ENCODE data around the gene NIF3L1. TPM values are rescaled to one million over a fixed set of nuclear protein-coding genes. Genes with fewer than 3 reads are reported as not detected.

NIF3L1 gene
- total and polyA plus RNA-seq, 2 of the 13 experiments (the other 11 are each of a cell fraction or from before 2014, with no cell fraction given) = 67.9 to 75.2 TPM

GRCh38 chr2:200871151-200871550 lies 18.0 kb upstream of the NIF3L1 start:
- Histone ChIP-seq H3K4me1 (ENCODE audit: insufficient read depth, low read length) (peaks cover 13% of the 10 kb centered on the region), H2AFZ (ENCODE audit: low read length) (no peak overlapping the region), H3K27me3 (ENCODE audit: control insufficient read depth in 1 of 2, insufficient read depth in 2 of 2, low read length in 2 of 2) (no peaks in the 10 kb centered on the region; a peak in 1 of 5 replicates), H3K4me3 (replicated peaks in 1 of 3; ENCODE audit: insufficient read depth in 1 of 3, low read depth in 2 of 3, low read length in 3 of 3) (no peak overlapping the region), H3K27ac (ENCODE audit: extremely low read length, insufficient read depth, low read length) (no peak overlapping the region), H3K79me2 (ENCODE audit: insufficient read depth, low read length) (no peaks in the 10 kb centered on the region), H3K9me3 (ENCODE audit: low read length) (no peaks in the 10 kb centered on the region), H4K20me1 (ENCODE audit: insufficient read depth, low read length) (no peaks in the 10 kb centered on the region), H3K4me2 (ENCODE audit: low read depth, low read length) (no peak overlapping the region), H3K36me3 (replicated peaks in 1 of 2; ENCODE audit: control insufficient read depth in 1 of 2, insufficient read depth in 2 of 2, low read length in 2 of 2) (peaks cover 13 to 38% of the 10 kb centered on the region in 2 experiments), H3K9ac (ENCODE audit: insufficient read depth, low read depth, low read length) (no peak overlapping the region)
- ChIA-PET CTCF (ENCODE audit: low intra/inter-chr PET ratio, low total read pairs) (no interaction called here), POLR2A (no interaction called here)
- 91% methylated on average over 3 of the region's 3 CpGs for WGBS (ENCODE audit: low lambda C conversion rate)
- ATAC-seq (no peak), FAIRE-seq (no peak), DNase-seq (ENCODE audit: low spot score) (no peak)
- intact Hi-C loops (cut with micrococcal nuclease; ENCODE audit: unreplicated experiment) (no loop called here), in situ Hi-C loops (cut with HindIII; ENCODE audit: extremely low pct_ligation_motif_present, low pct_unique_long_range_greater_than_20kb) (no loop called here)
- no TSS peak for BruUV-seq (replicated peaks)
- no peak for TF ChIP-seq GMEB2 (CRISPR knock-in tag; IDR thresholded peaks at IDR 0.05; ENCODE audit: low read depth)
- no peak for TF ChIP-seq HINFP (CRISPR knock-in tag; IDR thresholded peaks at IDR 0.05; ENCODE audit: low read depth)
- TF ChIP-seq TEF (CRISPR knock-in tag; IDR thresholded peaks at IDR 0.05) = no peak
- TF ChIP-seq FOXO1 (CRISPR knock-in tag; IDR thresholded peaks at IDR 0.05) = no peak
- no peak for TF ChIP-seq ZBTB37 (CRISPR knock-in tag; IDR thresholded peaks at IDR 0.05)
- no peak for TF ChIP-seq ZNF260 (CRISPR knock-in tag; IDR thresholded peaks at IDR 0.05; ENCODE audit: borderline replicate concordance, low read depth)
- TF ChIP-seq NAIF1 (CRISPR knock-in tag; IDR thresholded peaks at IDR 0.05; ENCODE audit: borderline replicate concordance) = no peak
- no peak for TF ChIP-seq ZNF546 (CRISPR knock-in tag; conservative IDR thresholded peaks at IDR 0.05)
- TF ChIP-seq ATF4 (CRISPR knock-in tag; IDR thresholded peaks at IDR 0.05) = peak in 1 of 2 experiments; percentile 31; a peak in 1 of 4 replicates
- no peak for TF ChIP-seq BRF2 (CRISPR knock-in tag; IDR thresholded peaks at IDR 0.05)
- no peak for TF ChIP-seq ZNF501 (CRISPR knock-in tag; IDR thresholded peaks at IDR 0.05)
- no peak for TF ChIP-seq HNRNPH1 (optimal IDR thresholded peaks at IDR 0.05; ENCODE audit: low read depth, low read length)
- TF ChIP-seq ZNF343 (CRISPR knock-in tag; IDR thresholded peaks at IDR 0.05) = no peak
- no peak for TF ChIP-seq MTERF4 (CRISPR knock-in tag; IDR thresholded peaks at IDR 0.05)
- no peak for TF ChIP-seq TFDP2 (CRISPR knock-in tag; IDR thresholded peaks at IDR 0.05)
